HG03097 (cell line): ENCODE measurements around the gene SVIL.
"Not testable (repeated sequence)": the region's sequence is repeated elsewhere in the genome, so short reads cannot be mapped to it uniquely, and the experiment has no call there.

Source experiments
- ATAC-seq: cut with Tn5 transposase; IDR thresholded peaks from one replicate; pipeline ENCODE4 v1.9.1; 2021; ENCODE audit not compliant: unreplicated experiment, low FRiP score

SVIL gene

DNA sequence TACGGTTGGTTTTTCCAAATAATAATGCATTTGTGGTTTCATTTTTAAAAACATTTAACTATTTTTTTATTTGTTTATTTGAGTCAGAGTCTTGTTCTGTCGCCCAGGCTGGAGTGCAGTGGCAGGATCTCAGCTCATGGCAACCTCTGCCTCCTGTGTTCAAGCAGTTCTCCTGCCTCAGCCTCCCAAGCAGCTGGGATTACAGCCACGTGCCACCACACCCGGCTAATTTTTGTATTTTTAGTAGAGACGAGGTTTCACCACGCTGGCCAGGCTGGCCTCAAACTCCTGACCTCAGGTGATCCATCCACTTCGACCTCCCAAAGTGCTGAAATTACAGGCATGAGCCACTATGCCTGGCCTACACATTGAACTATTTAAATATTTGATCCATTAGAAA is 28.1 kb downstream of the SVIL start:
- ATAC-seq = not testable (repeated sequence)

DNA sequence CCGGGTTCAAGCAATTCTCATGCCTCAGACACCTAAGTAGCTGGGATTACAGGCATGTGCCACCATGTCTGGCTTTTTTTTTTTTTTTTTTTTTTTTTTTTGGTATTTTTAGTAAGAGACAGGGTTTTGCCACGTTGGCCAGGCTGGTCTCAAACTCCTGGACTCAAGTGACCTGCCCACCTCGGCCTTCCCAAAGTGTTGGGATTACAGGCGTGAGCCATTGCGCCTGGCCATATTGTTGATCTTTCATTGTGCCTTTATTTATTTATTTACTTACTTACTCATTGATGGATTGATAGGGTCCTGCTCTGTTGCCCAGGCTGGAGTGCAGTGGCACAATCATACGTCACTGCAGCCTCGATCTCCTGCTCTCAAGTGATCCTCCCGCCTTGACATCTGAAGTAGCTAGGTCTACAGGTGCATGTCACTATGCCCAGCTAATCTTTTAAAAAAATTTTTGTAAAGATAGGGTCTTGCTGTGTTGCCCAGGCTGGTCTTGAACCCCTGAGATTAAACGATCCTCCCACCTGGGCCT is 30.4 kb downstream of the SVIL start:
- ATAC-seq = no peak

DNA sequence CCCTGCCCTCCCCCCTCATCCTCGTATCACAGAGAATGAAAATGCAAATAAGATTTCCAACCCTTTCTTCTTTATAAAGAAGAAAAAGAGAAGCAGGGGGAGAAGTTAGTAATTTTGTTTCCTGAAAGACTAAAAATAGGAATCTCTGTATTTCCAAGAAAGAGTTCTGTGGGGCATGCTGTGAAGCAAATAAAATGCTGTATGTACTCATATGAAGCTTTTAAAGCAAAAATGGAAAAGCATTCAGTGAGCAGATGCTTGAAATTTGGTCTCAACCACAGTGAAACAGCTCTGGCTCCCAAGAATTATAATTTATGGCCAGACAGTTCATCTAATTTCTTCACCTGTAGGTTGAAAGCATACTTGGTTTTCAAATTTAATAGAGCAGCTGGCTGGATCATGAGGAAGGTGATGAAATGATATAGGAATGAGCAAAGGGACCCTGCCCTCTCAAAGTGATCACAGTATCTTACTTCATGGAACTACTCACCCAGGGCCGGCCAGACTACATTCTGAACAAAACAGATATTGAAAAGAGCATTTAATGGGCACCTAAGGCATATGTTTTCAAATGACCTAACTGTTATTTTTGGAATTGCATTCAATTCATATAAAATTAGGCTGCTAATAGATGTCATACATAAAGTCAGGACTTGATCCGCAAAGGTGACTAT is 31.4 kb downstream of the SVIL start:
- no peak for ATAC-seq

DNA sequence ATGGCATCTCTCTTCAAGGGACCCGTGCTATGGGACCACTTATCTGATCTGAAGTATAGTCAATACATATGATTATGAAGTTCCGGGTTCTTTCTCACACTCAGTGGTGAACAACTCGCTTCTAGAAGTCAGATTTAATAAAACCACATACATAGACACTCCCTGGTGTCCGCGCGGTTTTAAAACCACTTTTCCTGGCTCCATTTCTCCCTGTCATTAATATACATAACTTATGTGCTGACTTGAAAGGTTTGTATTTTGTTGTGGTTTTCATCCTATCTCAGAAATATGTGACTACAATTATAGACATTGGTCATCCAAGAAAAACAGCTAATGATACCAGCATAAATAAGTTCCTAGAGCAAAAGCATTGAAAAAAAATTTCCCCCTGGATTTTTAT is 34.0 kb downstream of the SVIL start:
- no peak for ATAC-seq

DNA sequence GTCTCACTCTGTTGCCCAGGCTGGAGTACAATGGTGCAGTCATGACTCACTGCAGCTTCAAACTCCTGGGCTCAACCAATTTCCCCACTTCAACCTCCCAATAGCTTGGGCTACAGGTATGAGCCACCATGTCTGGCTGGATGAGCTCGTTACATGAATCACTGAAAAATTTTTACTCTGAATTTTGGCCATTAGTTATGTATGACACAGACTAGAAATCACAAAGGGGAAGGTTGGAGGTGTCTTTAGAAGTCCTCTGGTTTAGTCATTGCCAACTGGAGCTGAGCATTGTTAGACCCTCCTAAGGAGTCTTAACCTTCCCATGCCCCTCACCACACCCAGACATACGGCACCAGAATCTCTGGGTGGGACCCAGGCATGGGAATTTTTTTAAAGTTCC is 34.7 kb downstream of the SVIL start:
- ATAC-seq = no peak

DNA sequence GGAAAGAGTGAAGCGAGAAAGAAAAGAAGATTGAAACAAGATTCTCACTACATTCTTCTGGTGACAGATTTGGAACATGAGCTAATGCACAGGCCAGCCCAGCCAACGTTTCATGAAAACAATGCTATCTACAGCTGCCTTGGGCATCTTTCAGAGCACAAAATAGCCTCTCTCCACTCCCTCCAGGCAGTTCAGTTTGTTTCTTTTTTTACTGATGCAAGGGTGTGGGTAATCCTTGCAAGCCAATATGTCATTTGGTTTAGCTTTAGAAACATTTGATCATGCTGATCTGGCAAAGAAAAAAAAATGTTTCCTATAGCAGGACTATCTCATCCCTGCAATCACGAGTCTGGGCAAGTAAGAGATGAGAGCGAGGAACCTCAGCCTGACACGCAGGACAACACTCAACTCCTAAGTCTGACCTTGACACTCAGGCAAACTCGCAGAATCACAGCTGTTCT is 35.9 kb downstream of the SVIL start:
- no peak for ATAC-seq

DNA sequence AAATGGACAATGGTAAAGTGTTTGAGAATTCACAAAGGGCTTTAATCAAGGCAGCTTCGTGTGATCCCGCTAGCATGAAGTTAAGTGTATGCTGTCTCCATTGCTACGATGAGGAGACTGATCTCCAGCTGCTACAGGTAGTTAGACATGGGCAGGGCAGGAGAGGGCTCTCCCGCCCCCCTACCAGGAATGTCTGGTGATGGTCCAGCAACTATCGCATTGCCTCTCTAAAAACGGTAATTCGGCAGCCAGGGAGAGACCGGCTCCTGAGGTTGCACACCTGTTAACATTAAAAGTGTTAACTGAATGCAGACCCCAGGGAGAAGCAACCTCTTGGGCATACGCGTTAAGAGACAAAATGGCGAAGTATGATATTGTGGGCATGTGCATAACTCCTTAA is 37.9 kb downstream of the SVIL start:
- ATAC-seq = no peak

DNA sequence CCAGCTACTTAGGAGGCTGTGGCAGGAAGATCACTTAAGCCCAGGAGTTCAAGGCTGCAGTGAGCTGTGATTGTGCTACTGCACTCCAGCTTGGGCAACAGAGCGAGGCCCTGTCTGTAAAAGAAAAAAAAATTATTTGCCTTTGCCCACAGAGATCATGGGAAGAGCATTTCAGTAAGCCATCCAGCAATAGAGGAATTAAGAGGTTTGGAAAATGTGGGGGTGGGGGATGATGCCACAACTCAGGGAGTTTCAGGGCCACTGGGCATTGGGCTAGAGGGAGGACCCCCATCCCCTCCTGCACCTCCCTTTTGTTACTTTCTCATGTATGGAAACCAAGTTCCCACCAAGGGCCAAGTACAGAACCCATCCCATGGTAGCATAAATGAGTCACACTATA is 38.4 kb downstream of the SVIL start:
- ATAC-seq = no peak

DNA sequence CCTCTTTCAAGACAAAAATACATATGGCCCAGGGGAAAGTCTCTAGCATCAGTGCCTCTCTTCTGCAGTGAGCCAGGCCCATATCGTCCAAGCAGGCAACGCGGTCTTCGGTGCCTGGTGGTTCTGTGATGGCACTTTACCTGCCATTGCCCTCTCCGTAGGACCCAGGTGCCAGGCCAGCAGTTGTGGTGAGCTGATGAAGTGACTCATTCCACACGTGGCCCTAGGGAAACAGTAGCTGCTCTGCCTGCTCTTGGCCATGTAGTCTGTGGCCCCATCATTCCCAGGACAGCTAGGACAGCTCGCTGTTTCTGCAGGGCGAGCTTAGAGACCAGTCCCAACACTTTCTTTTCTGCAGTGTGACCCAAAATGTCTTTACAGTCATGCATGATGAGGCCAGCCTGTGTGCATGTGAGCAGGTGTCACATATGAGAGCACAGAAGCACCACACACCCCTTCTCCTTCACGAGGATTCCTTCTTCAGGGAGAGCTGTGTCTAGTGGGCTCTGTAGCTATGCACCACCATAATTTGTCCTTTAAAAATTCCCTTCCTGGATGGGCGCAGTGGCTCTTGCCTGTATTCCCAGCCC is 39.0 kb downstream of the SVIL start:
- ATAC-seq = no peak

DNA sequence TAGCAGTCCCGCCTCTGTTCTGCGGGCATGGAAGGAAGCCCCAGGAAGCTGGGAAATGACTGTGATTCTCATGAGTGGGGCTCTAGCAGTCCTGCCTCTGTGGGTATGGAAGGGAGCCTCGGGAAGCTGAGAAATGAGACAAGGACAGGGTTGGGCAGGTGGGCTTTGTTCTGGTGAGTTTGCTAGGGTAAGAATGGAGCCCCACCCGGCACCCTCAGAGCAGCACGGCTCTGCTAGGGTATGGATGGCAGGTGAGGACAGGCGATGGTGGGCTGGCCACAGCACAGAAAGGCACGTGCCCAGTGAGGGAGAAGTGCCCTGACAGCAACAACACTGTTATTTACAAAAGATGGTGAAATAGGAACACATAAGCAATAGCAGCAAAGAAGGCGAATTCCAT is 39.6 kb downstream of the SVIL start:
- no peak for ATAC-seq

DNA sequence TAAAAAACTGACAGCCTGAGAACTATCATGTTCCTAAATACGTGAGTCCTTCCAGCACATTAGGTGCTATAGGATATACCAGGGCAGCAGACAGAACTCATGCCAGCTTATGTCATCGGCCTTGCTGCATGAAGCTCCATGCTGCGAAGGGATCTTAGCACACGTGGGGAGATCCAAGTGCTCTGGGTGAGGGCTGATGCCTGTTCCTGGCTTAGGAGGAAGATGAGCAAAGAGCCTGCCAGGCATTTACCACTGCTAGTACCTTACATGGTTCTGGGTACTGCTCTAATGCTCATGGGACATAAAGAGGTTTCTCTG is 43.2 kb downstream of the SVIL start:
- no peak for ATAC-seq

DNA sequence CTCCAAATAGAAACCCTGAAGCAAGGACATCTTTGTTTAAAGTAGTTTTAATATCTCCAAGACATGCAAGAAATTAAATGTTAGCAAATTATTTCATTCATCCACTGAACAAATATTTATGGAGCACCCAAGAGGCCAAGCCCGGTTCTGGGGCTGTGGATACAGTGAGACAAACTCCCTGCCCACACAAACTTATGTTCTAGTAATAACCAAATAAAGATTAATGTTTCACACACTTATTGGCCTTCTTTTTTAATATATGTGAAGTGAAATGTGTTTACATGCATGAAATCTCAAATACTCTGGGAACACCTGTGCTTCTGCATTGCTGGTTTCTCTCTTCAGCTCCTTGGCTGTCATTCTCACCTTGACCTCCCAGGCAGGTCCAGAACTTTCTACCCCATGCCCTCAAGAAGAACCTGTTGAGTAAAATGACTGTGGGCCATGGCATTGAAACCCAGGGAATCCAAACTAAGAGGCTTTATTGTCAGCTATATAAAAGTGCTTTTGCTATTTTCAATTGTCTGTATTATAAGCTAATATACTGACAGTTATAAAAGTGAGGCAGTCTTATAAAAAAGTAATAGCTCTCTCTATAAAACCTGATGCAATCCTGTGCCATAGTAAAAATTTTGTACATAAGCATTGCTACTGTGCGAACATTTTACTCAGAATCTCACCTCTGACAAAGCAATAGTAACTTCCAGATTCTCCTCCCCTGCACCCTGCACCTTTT is 43.7 kb downstream of the SVIL start:
- no peak for ATAC-seq

DNA sequence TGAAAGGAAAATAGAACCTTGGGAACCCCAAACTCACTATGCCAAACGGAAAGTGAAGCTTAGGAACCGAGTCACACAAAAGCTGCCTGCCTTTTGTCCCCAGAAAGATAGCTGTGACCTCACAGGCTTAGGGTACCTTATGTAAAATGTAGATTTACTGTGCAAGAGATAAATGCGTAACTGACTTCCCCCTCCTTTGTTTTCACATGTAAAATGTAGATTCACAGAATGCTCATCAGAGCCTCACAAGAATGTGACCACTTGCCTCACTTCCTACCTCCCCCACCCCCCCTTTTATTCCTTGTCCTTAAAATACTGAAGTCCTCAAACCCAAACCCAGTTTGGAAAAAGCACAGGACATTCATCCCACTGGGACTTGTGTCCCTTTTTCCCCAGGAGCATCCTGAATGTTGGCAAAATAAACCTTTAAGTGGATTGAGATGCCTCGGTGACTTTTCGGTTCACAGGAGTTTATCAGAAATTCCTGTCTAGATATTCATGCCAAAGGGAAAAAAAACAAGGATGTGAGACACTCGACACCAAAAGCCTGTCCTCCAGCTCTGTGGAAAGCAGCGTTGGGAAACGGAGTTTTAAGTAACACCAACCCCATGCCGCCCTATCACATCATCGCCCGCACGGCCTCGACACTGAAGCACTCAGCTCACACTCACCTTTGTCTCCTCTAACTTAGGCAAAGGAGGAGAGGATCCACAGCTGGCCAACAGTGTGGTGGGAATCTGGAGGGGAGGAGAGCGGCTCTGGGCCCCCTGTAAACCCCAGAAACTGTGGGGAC is 45.9 kb downstream of the SVIL start:
- no peak for ATAC-seq

DNA sequence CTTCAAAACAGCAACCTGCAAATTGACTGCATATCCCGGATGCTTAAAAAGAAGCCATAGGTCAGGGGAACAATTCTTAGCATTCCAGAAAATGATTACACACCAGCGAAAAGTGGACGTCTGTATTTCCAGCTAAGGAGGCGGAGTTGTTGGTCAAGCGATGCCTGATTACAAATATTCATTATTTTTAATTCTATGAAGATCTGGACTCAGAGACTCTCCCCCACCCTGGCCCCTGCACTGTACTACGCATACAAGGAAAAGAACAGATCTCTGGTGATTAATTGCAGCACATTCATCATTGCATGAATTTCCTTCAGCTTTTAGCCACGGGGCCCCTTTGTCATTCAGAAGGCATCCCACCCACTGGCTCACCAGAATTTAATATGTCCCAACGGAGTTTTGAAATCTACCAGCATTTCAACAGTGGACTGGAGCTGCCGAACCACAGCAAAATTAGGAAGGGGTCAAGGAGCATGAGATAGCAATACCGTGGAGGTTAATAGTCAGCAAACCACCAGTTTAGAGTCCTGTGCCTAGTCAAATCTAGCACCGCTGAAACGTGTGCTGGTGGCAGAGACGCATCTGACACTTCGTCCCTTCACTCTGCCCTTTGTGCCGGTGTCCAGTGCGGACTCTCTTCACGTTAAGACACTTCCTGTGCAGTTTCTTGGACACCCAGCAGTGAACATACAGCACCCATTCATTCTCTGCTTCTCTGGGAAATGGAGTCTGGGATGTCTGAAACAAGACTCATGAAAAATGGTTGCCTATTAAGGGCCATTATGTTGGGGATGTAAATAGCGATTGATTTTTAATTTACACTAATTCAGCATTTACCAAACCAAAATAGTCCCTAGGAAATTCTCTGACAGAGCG is 46.8 kb downstream of the SVIL start:
- not testable (repeated sequence) for ATAC-seq

DNA sequence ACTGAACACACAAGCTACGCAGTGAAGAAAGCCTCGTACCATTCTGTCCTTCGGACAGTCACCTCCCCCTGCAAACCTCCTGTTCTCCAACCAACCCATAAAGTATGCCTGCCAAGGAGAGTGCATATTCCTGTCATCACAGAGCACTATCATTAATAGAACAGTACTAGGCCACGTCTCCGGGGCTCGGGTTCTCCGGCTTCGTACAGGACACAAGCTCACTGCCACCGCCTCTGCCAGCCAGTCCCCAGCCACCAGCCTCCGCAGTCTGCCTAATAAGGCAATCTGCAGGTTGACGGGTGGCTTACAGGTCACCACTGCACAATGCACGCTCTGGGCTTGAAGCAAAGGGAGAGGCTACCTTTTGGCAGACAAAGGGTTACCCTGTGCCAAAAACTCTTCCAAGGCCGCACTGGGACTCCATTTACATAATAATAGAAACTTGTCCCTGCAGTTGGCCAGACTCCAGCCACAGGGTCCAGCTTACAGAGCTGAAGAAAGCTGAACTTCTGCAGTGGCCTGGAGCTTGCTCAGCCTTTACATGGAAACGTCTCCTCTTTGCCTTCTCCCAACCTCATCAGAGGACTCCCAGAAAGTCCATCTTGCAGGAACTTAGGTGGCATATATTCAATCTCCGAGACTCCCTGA is 47.5 kb downstream of the SVIL start:
- not testable (repeated sequence) for ATAC-seq

DNA sequence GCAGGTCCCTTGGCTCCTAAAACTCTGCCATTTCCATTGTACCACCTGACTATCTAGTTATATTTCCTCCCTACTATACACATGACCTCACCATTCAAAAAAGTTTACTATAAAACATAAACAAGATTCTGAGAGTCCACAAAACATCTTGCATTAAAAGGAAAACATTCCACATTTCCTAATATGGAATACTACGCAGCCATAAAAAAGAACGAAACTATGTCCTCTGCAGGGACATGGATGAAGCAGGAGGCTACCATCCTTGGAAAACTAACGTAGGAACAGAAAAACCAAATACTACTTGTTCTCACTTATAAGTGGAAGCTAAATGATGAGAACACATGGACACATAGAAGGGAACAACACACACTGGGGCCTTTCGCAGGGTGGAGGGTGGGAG is 48.3 kb downstream of the SVIL start:
- no peak for ATAC-seq

DNA sequence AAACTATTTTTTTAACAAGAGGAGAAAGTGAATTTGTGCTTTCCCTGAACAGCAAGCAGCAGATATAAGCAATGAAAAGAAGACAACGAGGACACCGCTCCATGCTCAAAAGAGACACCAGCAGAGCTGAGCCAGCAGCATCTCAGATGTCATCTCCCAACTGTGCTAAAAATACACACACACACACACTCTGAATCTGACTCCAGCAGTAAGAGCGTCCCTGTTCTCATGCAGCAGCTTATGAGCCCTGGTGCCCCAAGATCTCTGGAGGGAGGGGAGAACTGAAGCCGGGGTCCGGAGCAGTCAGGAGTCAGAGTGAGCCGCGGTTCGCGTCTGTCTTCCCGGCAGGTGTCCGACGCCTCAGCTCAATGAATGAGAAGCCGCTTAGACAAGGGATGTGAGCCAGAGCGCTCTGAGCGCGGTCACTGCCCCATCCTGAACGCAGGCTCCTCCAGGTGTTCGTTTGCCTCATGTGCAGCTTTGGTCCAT is 49.2 kb downstream of the SVIL start:
- ATAC-seq = no peak

DNA sequence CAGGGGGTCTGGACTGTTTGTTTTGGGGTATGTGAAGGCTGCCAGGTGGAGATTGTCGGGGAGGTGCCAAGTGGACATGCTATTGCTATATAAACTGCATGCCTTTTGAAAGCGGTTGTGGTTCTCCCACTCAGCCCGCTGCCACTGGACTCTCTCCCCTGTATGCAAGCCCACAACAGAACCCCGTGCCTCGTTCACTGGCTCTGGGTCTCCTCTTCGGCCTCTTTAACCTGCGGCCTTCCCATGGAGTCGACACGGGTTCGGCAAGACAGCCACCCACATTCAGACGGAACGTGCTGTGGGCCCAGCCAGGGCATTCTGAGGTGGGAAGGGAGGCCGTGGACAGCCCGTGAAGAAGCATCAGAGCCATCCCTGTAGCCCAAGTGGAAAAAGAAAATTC is 50.3 kb downstream of the SVIL start:
- ATAC-seq = no peak

DNA sequence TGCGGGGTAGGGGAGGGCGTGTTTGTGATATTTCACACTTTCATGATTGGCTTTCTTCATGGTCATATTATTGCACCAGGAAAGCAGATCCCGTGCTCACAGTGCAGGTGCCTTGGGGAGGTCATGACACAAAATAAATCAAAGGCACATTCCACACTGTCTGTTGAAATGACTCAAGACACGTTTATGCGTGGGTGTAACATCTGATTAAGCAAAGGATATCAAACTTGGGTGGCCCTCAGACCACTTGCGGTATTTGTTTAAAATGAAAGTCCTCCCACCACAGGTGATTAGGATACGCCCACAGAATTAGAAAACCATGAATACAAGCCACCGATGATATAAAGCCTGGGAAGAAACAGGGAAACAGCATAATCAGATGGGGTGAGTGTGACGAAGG is 51.1 kb downstream of the SVIL start:
- ATAC-seq = no peak
